Aorta (tissue), 5 donors: Measurements from ENCODE around the gene KRTAP5-6. TPM values are rescaled to one million over a fixed set of nuclear protein-coding genes. Genes with fewer than 3 reads are reported as not detected.

ENCODE experiments used
- ATAC-seq: fragments of 200-7000 bp; cut with Tn5 transposase; one replicate; pipeline ENCODE4 v1.9.1; 2022; ENCODE audit warnings: moderate library complexity; ENCODE audit not compliant: low FRiP score
- DNase-seq, 2 donors: peaks; one replicate each; pipeline ENCODE4 v3.0.0-alpha.2; 2020
- H3K27ac ChIP-seq, 2 donors: one replicate each; pipeline ENCODE4 v1.5.1; 2013; ENCODE audit warnings: low read length in 2 of 2, mild to moderate bottlenecking in 2 of 2, moderate library complexity in 2 of 2, control low read depth in 1 of 2, inconsistent platforms in 1 of 2, low read depth in 1 of 2
- H3K27me3 ChIP-seq, 2 donors: one replicate each; pipeline ENCODE4 v1.6.1; 2013; ENCODE audit warnings: control low read depth in 1 of 2, low read length in 1 of 2, mild to moderate bottlenecking in 1 of 2, moderate library complexity in 1 of 2; ENCODE audit not compliant: insufficient read depth in 2 of 2, control insufficient read depth in 1 of 2
- H3K36me3 ChIP-seq, 2 donors: one replicate each; pipeline ENCODE4 v1.6.1; 2013; ENCODE audit warnings: control low read depth in 1 of 2, low read length in 1 of 2, mild to moderate bottlenecking in 1 of 2; ENCODE audit not compliant: insufficient read depth in 2 of 2, control insufficient read depth in 1 of 2
- H3K4me1 ChIP-seq, 2 donors: one replicate each; pipeline ENCODE4 v1.6.1; 2013; ENCODE audit warnings: low read length in 2 of 2, control low read depth in 1 of 2, mild to moderate bottlenecking in 1 of 2, moderate library complexity in 1 of 2; ENCODE audit not compliant: insufficient read depth in 2 of 2, control insufficient read depth in 1 of 2
- H3K4me3 ChIP-seq, 2 donors: one replicate each; pipeline ENCODE4 v1.5.1; 2013; ENCODE audit warnings: low read length in 2 of 2, control low read depth in 1 of 2, mild to moderate bottlenecking in 1 of 2
- H3K9me3 ChIP-seq: one replicate; pipeline ENCODE4 v1.6.1; 2013; ENCODE audit warnings: mild to moderate bottlenecking, low read length; ENCODE audit not compliant: control insufficient read depth
- WGBS, 2 donors: extraction: QIAGEN DNeasy Blood & Tissue Kit; methylation state at CpG; one replicate each; pipeline ENCODE4 v1.1.7; 2013; 5-methylcytosine and 5-hydroxymethylcytosine counted together
- intact Hi-C, 2 donors: fragments of 100-400 bp; cut with DNase I; formaldehyde crosslinking; loops; one replicate each; pipeline versions ENCODE4 v1.14.2 to v1.15.0; 2022
- polyA plus RNA-seq, 2 donors: library from polyadenylated mRNA; stranded (reverse); fragments of 200-250 nt; gene quantifications; one replicate each; pipeline ENCODE4 v1.2.3, GENCODE V29; 2013
- total RNA-seq, 2 donors: library from RNA; stranded (reverse); fragmentation: NEBNext Ultra II Directional; extraction: Animal tissue kit (Norgen Biotek cat#: 25700); gene quantifications; one replicate each; pipeline ENCODE4 v1.2.1, GENCODE V29; 2021
- donor health status: healthy with polysubstance abuse.
- donor health status: Bipolar disorder and iron deficiency.
- donor health status: DM: no; HTN: no; CAD: no.
- donor health status: DM: no; HTN: no; CAD: no.
- donor health status: DM: yes; HTN: yes; CAD: no.

KRTAP5-6 gene
- total and polyA plus RNA-seq, 4 donors = not detected

DNA sequence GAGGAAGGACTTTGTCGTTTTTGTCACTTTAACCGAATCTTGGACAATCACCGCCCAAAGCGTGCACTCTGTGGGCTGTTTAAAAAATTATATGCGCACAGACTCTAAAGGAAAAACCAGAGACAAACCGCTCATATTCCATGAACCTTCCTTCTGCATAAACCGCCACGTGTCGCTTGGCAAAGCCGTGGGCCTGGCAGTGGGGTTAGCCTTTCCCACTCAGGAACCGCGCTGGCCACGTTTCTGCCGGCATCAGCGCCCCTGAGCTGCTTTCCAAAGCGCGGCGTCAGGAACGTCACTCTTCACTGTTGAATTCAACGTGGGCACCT, 44.6 kb upstream of the KRTAP5-6 start:
- no peak for ATAC-seq
- Histone ChIP-seq H3K9me3 (no peaks in the 10 kb centered on the region), H3K4me3 (no peak overlapping the region), H3K27me3 (no peaks in the 10 kb centered on the region), H3K27ac (no peak overlapping the region), H3K36me3 (no peaks in the 10 kb centered on the region), H3K4me1 (no peaks in the 10 kb centered on the region)
- intact Hi-C loops = loop anchor here (1.0 to 10.0 kb wide), 3 partner anchors 180 to 502 kb away; partner anchors contain the start of gene SYT8 (in 1 of the 2)
- 46 to 49% methylated on average over 20 of the region's 20 CpGs for WGBS, 2 donors
- DNase-seq = no peak

- ATAC-seq (peak; percentile 92), DNase-seq (peak; percentile 78 to 94)
- intact Hi-C loops = loop anchor here (1.0 to 10.0 kb wide), 3 partner anchors 179 to 502 kb away; partner anchors contain the start of gene SYT8 (in 1 of the 2)
- Histone ChIP-seq H3K27ac (no peak overlapping the region), H3K4me1 (no peaks in the 10 kb centered on the region), H3K4me3 (no peak overlapping the region), H3K9me3 (no peaks in the 10 kb centered on the region), H3K27me3 (no peaks in the 10 kb centered on the region), H3K36me3 (no peaks in the 10 kb centered on the region)
- 33 to 35% methylated on average over 34 of the region's 34 CpGs for WGBS, 2 donors
These were observed 44.0 kb upstream of the KRTAP5-6 start for GRCh38 chr11:1652771-1653540.

DNA sequence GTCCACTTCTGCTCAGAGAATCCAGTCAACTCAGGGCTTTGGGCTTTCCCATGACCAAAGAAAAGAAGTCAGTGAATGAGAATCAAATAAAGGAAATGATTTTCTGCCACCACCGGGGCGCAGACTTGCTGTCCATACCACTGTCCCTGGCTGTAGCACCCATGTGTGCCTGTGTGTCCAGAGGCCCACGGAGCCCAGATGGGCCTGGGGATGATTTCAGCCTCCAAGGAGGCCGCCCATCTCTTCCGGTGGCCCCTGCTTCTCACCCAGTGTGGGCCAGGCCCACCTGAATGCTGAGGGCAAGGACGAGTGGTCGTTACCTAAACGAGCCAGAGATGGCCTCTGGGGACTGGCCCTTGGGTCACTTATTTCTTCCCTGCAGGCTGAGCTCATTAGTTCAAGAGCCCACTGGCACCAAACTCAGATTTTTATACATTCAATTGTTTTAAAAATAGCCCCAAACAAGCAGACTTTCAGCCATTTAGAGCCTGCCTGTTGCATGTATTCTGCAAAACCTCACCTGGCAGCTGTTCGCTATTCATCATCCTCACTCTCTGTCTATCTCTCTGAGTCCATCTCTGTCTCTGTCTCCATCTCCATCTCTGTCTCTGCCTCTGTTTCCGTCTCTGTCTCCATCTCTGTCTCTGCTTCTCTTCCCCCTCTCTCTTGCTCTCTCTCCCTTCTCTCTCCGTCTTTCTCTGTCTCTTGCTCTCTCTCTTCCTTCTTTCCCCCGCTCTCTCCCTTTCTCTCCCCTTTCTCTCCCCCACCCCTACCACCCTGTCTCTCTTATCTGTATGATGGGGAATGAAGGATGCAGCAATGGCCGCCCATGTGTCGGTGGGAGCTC, 43.2 kb upstream of the KRTAP5-6 start:
- Histone ChIP-seq H3K9me3 (no peaks in the 10 kb centered on the region), H3K4me1 (no peaks in the 10 kb centered on the region), H3K27me3 (no peaks in the 10 kb centered on the region), H3K4me3 (no peak overlapping the region), H3K36me3 (no peaks in the 10 kb centered on the region), H3K27ac (no peak overlapping the region)
- intact Hi-C loops = loop anchor here (5.0 to 10.0 kb wide), 2 partner anchors 179 to 501 kb away; partner anchors contain the start of gene SYT8 (in 1 of the 2)
- ATAC-seq = no peak
- WGBS, 2 donors = 82 to 83% methylated on average over 14 of the region's 14 CpGs
- DNase-seq = no peak

- intact Hi-C loops = loop anchor here (5.0 to 10.0 kb wide), 2 partner anchors 178 to 500 kb away; partner anchors contain the start of gene SYT8 (in 1 of the 2)
- DNase-seq = peak in 1 of 2 donors; percentile 34
These were observed 42.4 kb upstream of the KRTAP5-6 start for GRCh38 chr11:1654388-1655167.

DNA sequence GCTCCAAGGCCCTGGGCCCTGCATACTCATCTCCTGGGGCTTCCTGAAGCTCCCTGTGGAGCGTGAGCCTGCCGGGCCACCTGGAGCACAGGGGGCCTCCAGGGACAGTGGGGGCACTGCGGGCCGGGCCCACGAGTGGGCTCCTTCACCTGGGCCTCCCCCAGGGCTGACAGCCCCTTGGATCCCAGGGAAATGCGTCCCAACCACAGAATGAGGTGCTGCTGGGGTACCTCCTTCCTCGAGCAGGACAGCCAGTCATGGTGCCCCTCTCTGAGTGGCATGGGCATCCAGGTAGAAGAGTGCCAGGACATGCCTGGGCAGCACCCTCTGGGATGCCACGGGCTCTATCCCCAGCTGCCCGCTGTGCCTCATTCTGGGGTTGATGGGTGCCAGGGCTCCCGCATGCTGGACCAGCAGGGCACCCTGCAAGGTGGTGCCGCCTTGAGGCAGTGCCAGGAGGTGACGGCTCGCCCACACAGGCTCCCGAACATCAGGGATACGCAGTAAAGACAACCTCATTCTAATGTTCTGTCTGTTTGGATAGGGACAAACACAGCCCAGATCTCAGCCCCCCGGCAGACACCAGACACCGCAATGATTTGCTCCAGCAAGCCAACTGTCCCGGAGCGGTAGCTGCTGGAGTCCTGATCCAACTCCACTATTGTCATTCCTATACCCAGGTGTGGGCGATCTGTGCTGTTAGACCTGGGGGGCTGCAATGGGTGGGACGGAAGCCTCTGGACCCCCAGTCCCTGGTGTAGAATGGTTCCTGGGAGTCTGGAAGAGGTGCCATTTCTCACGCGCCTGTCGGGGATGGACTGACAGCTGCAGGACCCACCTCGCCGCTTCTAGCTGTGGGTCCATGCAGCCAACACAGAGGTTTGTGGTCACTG, 41.6 kb upstream of the KRTAP5-6 start:
- Histone ChIP-seq H3K4me3 (no peak overlapping the region), H3K27ac (no peak overlapping the region), H3K9me3 (no peaks in the 10 kb centered on the region), H3K4me1 (no peaks in the 10 kb centered on the region), H3K27me3 (no peaks in the 10 kb centered on the region), H3K36me3 (no peaks in the 10 kb centered on the region)
- ATAC-seq = no peak
- DNase-seq = peak in 1 of 2 donors; percentile 34
- 89 to 91% methylated on average over 23 to 26 of the region's 26 CpGs for WGBS, 2 donors
- intact Hi-C loops = loop anchor here in 1 of 2 donors (10.0 kb wide), 1 partner anchor 499 kb away; no protein-coding TSS in a partner anchor

More at GRCh38 chr11:1654388-1655167, 42.4 kb upstream of the KRTAP5-6 start:
- Histone ChIP-seq H3K4me3 (no peak overlapping the region), H3K9me3 (no peaks in the 10 kb centered on the region), H3K4me1 (no peaks in the 10 kb centered on the region), H3K27me3 (no peaks in the 10 kb centered on the region), H3K36me3 (no peaks in the 10 kb centered on the region), H3K27ac (no peak overlapping the region)
- ATAC-seq = no peak
- WGBS, 2 donors = 87 to 90% methylated on average over 21 of the region's 21 CpGs

- ATAC-seq = no peak
- peak in 1 of 2 donors; percentile 32 for DNase-seq
- WGBS, 2 donors = 88 to 89% methylated on average over 9 of the region's 9 CpGs
- H3K4me3 ChIP-seq = no peak overlapping the region
- no peaks in the 10 kb centered on the region for H3K27me3 ChIP-seq
- no peaks in the 10 kb centered on the region for H3K9me3 ChIP-seq
- intact Hi-C loops = loop anchor here in 1 of 2 donors (10.0 kb wide), 1 partner anchor 499 kb away; no protein-coding TSS in a partner anchor
- no peaks in the 10 kb centered on the region for H3K4me1 ChIP-seq
- no peaks in the 10 kb centered on the region for H3K36me3 ChIP-seq
- H3K27ac ChIP-seq = no peak overlapping the region
These were observed 40.9 kb upstream of the KRTAP5-6 start for GRCh38 chr11:1656061-1656441.

DNA sequence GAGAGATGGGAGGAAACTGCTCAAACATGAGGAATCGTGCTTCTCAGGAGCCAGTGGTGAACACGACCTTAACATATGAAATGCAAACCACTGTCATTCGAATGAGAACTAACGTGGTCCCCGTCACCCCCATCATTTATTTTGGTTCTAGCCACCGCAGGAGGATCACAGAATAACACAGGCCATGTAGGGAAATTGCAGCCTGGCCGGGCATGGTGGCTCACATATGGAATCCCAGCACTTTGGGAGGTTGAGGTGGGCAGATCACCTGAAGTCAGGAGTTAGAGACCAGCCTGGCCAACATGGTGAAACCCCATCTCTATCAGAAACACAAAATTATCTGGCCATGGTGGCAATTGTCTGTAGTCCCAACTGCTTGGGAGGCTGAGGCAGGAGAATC, 40.3 kb upstream of the KRTAP5-6 start:
- WGBS, 2 donors = 75 to 85% methylated on average over 7 of the region's 7 CpGs
- intact Hi-C loops = loop anchor here in 1 of 2 donors (10.0 kb wide), 1 partner anchor 498 kb away; no protein-coding TSS in a partner anchor

More for the DNA sequence above, 40.3 kb upstream of the KRTAP5-6 start:
- Histone ChIP-seq H3K27me3 (no peaks in the 10 kb centered on the region), H3K9me3 (no peaks in the 10 kb centered on the region), H3K4me1 (no peaks in the 10 kb centered on the region), H3K36me3 (no peaks in the 10 kb centered on the region), H3K4me3 (no peak overlapping the region), H3K27ac (no peak overlapping the region)
- ATAC-seq (no peak), DNase-seq (peak in 1 of 2 donors; percentile 7)
